ENCODE measurements around the gene EIF1AD.
A peak's percentile ranks its signal among the peaks of the same experiment; 100 is the strongest.
"Not testable (repeated sequence)": the region's sequence is repeated elsewhere in the genome, so short reads cannot be mapped to it uniquely, and the experiment has no call there.

Gene EIF1AD

DNA sequence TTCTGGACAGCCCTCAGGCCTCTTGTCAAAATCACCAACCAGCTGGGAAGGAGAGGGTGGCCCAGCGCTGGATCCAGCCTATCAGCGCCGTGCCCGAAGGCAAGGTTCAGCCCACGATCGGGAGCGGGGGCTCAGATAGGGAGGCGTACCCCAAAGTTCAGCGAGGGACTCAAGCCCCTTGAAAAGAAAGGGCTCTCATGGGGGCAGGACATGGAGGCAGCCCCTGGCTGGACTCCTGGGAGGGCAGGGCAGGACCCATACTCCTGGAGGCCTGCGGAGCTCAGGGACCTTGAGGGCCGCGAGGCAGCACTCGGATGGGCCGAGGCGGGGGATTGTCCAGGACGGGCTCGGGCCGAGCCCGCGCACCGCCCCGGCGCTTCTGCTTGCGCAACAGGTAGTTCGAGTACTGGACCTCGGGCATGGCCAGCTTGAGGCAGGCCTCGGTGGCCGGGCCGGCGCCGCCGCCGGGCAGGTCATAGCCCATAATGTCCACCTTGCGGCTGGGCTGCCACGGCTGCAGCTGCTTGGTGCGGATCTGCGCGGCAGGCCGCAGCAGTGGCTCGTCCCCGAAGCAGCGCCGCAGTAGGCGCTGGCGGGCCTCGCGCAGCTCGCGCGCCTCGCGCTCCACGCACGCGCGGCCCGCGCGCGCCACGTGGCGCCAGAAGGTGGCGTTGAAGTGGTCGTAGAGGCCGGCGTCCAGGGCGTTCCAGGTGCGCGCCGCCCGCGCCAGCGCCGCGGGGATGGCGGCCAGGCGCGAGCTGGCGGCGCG lies 40.5 kb upstream of the EIF1AD start:
- TF ChIP-seq POLR2A (IDR thresholded peaks at IDR 0.05; ENCODE audit: low read depth, low read length) (no peak), POLR2AphosphoS5 (IDR thresholded peaks at IDR 0.05; ENCODE audit: low read depth, low read length) (no peak), TAF1 (IDR thresholded peaks at IDR 0.05; ENCODE audit: borderline replicate concordance, low read depth, low read length) (no peak)
- DNase-seq (ENCODE audit: insufficient read length) (no peak), FAIRE-seq (no peak)

GRCh38 chr11:66039765-66040164 lies 37.8 kb upstream of the EIF1AD start:
- TF ChIP-seq POLR2A (IDR thresholded peaks at IDR 0.05; ENCODE audit: low read depth, low read length), result no peak
- TF ChIP-seq POLR2AphosphoS5 (IDR thresholded peaks at IDR 0.05; ENCODE audit: low read depth, low read length), result no peak
- TF ChIP-seq TAF1 (IDR thresholded peaks at IDR 0.05; ENCODE audit: borderline replicate concordance, low read depth, low read length), result no peak
- no peak for FAIRE-seq
- DNase-seq (ENCODE audit: insufficient read length), result no peak

DNA sequence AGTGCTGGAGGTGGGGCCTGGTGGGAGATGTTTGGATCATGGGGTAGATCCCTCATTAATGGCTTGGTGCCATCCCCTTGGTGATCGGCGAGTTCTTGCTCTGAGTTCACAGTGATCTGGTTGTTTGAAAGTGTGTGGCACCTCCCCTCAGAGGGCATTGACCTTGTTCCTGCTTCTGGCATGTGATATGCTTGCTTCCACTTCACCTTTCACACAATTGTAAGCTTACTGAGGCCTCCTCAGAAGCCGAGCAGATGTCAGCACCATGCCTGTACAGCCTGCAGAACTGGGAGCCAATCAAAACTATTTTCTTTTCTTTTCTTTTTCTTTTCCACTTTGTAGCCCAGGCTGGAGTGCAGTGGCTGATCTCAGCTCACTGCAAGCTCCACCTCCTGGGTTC lies 35.4 kb upstream of the EIF1AD start:
- DNase-seq (ENCODE audit: insufficient read length) (no peak), FAIRE-seq (no peak)
- TF ChIP-seq TAF1 (IDR thresholded peaks at IDR 0.05; ENCODE audit: borderline replicate concordance, low read depth, low read length) (no peak), POLR2AphosphoS5 (IDR thresholded peaks at IDR 0.05; ENCODE audit: low read depth, low read length) (no peak), POLR2A (IDR thresholded peaks at IDR 0.05; ENCODE audit: low read depth, low read length) (no peak)

DNA sequence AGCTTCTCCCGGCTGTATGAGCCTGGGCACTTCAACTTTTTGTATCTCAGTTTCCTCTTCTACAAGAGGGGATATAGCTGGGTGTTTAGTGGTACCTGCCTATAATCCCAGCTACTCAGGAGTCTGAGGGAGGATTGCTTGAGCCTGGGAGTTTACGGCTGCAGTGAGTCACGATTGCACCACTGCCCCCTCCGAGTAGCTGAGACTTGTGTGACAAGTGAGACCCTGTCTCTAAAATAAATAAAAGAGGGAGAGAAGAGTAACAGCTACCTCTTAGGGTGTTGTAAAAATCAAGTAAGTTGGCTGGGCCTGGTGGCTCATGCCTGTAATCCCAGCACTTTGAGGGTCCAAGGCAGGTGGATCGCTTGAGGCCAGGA lies 34.4 kb upstream of the EIF1AD start:
- DNase-seq (ENCODE audit: insufficient read length) (no peak), FAIRE-seq (no peak)
- TF ChIP-seq POLR2AphosphoS5 (IDR thresholded peaks at IDR 0.05; ENCODE audit: low read depth, low read length), result no peak
- no peak for TF ChIP-seq POLR2A (IDR thresholded peaks at IDR 0.05; ENCODE audit: low read depth, low read length)
- TF ChIP-seq TAF1 (IDR thresholded peaks at IDR 0.05; ENCODE audit: borderline replicate concordance, low read depth, low read length), result no peak

DNA sequence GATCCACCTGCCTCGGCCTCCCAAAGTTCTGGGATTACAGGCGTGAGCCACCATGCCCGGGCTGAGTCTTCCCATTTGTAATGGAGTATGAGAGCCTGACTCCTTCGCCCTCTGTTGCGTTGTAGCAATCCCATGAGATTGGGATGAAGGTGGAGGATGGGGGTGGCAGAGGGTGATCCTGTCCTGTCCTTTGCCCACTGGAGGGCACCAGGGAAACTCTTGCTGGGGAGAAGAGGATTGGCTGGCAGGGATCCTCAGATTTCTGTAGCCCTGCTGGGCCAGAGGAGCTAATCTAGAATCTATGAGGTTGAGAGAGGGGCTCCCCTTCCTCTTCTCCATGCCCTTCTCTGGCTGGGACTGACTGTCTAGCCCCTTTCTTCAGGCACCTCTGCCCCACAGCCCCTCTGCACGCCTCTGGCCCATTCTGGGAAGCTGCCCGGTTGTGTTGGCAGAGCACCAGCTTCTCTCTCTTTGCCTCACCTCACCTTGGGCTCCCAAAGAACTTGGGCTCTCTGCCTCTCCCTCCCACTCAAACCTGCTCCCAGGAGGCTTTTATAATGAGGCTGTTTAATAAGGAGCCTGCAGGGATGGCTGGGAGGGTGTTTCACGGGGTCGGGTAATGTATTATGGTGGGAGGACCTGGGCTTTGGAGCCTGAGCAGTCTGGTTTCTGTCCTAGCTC lies 33.8 kb upstream of the EIF1AD start:
- no peak for FAIRE-seq
- TF ChIP-seq TAF1 (IDR thresholded peaks at IDR 0.05; ENCODE audit: borderline replicate concordance, low read depth, low read length), result no peak
- TF ChIP-seq POLR2AphosphoS5 (IDR thresholded peaks at IDR 0.05; ENCODE audit: low read depth, low read length), result no peak
- TF ChIP-seq POLR2A (IDR thresholded peaks at IDR 0.05; ENCODE audit: low read depth, low read length), result no peak
- no peak for DNase-seq (ENCODE audit: insufficient read length)

DNA sequence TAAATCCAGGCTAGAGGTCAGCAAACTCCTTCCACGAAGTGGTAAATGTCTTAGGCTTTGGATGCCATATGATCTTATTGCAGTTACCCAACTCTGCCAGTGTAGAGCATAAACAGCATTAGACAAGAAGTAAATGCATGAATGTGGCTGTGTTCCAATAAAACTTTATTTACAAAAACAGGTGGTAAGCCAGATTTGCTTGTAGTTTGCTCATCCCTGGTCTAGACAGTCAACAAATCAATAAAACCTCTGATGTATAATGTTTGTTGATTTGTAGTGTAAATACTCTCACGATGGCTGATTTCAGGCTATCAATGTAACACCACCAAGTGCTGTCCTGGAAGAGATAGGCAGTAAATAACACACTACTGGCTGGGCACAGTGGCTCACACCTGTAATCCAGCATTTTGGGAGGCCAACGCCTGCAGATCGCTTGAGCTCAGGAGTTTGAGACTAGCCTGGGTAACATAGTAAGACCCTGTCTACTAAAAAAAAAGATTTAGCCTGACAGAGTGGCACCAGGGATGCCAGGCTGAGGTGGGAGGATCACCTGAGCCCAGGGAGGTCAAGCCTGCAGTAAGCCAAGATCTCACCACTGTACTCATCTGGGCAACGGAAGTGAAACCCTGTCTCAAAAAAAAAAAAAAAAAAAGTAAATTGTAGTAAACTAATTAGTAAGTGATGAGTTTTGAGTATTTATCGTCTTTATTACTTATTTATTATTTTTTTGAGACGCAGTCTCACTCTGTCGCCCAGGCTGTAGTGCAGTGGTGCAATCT lies 31.2 kb upstream of the EIF1AD start:
- no peak for TF ChIP-seq POLR2AphosphoS5 (IDR thresholded peaks at IDR 0.05; ENCODE audit: low read depth, low read length)
- TF ChIP-seq TAF1 (IDR thresholded peaks at IDR 0.05; ENCODE audit: borderline replicate concordance, low read depth, low read length), result no peak
- no peak for TF ChIP-seq POLR2A (IDR thresholded peaks at IDR 0.05; ENCODE audit: low read depth, low read length)
- no peak for DNase-seq (ENCODE audit: insufficient read length)
- peak; percentile 91 for FAIRE-seq

DNA sequence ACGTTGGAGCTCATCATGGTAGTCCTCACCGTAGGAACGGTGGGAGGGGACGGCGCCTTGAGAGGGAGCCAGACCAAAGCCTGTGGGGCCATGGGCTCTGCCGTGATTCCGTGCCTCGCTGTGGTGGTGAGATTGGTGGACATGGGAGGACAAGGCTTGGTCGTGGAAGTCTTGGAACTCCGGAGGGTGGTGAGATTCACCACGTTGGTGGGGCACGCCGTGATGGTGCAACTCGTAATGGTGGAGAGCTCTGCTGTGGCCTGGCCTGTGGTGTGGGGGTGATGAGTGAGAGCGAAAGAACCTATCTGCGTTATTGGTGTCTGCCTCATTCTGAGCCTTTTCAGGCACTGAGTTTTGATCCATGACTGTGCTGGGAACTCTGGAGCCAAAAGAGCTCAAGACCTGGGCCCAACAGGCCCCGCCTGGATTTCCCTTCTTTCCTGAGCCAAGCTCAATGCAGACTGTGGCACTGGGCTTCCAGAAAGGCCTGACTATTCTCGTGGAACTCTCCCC lies 24.1 kb upstream of the EIF1AD start, which contains the start of gene CATSPER1:
CATSPER1 (minus strand) TSS at position 463 of the 513 bp plus-strand sequence; CDS start at position 363, 100 bp downstream.
- DNase-seq (ENCODE audit: insufficient read length) (no peak), FAIRE-seq (peak; percentile 66)
- TF ChIP-seq TAF1 (IDR thresholded peaks at IDR 0.05; ENCODE audit: borderline replicate concordance, low read depth, low read length) (no peak), POLR2A (IDR thresholded peaks at IDR 0.05; ENCODE audit: low read depth, low read length) (no peak), POLR2AphosphoS5 (IDR thresholded peaks at IDR 0.05; ENCODE audit: low read depth, low read length) (no peak)

- DNase-seq (ENCODE audit: insufficient read length); FAIRE-seq: not testable (repeated sequence)
Measured at GRCh38 chr11:66023186-66023440, 21.2 kb upstream of the EIF1AD start.

- TF ChIP-seq POLR2AphosphoS5 (IDR thresholded peaks at IDR 0.05; ENCODE audit: low read depth, low read length) (no peak), TAF1 (IDR thresholded peaks at IDR 0.05; ENCODE audit: borderline replicate concordance, low read depth, low read length) (no peak), POLR2A (IDR thresholded peaks at IDR 0.05; ENCODE audit: low read depth, low read length) (no peak)
- peak; percentile 93 for DNase-seq (ENCODE audit: insufficient read length)
- FAIRE-seq, result peak; percentile 87
Measured at GRCh38 chr11:66022401-66023185, 20.6 kb upstream of the EIF1AD start.

GRCh38 chr11:66020618-66021357 lies 18.8 kb upstream of the EIF1AD start:
- FAIRE-seq (no peak), DNase-seq (ENCODE audit: insufficient read length) (no peak)
- TF ChIP-seq TAF1 (IDR thresholded peaks at IDR 0.05; ENCODE audit: borderline replicate concordance, low read depth, low read length), result no peak
- TF ChIP-seq POLR2A (IDR thresholded peaks at IDR 0.05; ENCODE audit: low read depth, low read length), result no peak
- TF ChIP-seq POLR2AphosphoS5 (IDR thresholded peaks at IDR 0.05; ENCODE audit: low read depth, low read length), result no peak

Data from GM12892 (cell line).